PFSK-1 (cell line): Measurements from ENCODE around the gene DCUN1D1. TPM values are rescaled to one million over a fixed set of nuclear protein-coding genes. Genes with fewer than 3 reads are reported as not detected.

ENCODE experiments used
- FOXP2 ChIP-seq: optimal IDR thresholded peaks from 2 replicates; pipeline ENCODE3; 2011; ENCODE audit warnings: borderline replicate concordance, control low read depth, inconsistent platforms; ENCODE audit not compliant: insufficient read depth; ENCODE audit errors: extremely low read length, extremely low read depth
- POLR2AphosphoS5 ChIP-seq: IDR thresholded peaks from 2 replicates; pipeline ENCODE4 v1.6.1; 2012; ENCODE audit warnings: low read depth, mild to moderate bottlenecking, control low read depth, low read length, moderate library complexity
- SIN3A ChIP-seq: IDR thresholded peaks from 2 replicates; pipeline ENCODE4 v1.6.1; 2012; ENCODE audit warnings: mild to moderate bottlenecking, low read length, moderate library complexity, borderline replicate concordance; ENCODE audit not compliant: insufficient read depth
- TAF1 ChIP-seq: IDR thresholded peaks from 2 replicates; pipeline ENCODE4 v1.6.1; 2012; ENCODE audit warnings: low read length, control low read depth, borderline replicate concordance; ENCODE audit not compliant: insufficient read depth
- polyA plus RNA-seq: library from polyadenylated mRNA; unstranded; fragments of >200 nt; gene quantifications from one replicate; pipeline ENCODE4 v1.2.1, GENCODE V29; 2012; ENCODE audit warnings: low read depth, missing spikeins; ENCODE audit not compliant: insufficient read length
- TF ChIP-seq, protein P1 (sequence below), 2 experiments: IDR thresholded peaks; 2 replicates each; pipeline versions ENCODE4 v1.6.1 to v1.8.0; 2011 to 2012; ENCODE audit warnings: low read depth in 2 of 2, low read length in 2 of 2, control low read depth in 1 of 2, inconsistent platforms in 1 of 2, mild to moderate bottlenecking in 1 of 2, moderate library complexity in 1 of 2; ENCODE audit not compliant: insufficient read depth in 1 of 2

The DCUN1D1 gene
- polyA plus RNA-seq = 4.8 TPM

DNA sequence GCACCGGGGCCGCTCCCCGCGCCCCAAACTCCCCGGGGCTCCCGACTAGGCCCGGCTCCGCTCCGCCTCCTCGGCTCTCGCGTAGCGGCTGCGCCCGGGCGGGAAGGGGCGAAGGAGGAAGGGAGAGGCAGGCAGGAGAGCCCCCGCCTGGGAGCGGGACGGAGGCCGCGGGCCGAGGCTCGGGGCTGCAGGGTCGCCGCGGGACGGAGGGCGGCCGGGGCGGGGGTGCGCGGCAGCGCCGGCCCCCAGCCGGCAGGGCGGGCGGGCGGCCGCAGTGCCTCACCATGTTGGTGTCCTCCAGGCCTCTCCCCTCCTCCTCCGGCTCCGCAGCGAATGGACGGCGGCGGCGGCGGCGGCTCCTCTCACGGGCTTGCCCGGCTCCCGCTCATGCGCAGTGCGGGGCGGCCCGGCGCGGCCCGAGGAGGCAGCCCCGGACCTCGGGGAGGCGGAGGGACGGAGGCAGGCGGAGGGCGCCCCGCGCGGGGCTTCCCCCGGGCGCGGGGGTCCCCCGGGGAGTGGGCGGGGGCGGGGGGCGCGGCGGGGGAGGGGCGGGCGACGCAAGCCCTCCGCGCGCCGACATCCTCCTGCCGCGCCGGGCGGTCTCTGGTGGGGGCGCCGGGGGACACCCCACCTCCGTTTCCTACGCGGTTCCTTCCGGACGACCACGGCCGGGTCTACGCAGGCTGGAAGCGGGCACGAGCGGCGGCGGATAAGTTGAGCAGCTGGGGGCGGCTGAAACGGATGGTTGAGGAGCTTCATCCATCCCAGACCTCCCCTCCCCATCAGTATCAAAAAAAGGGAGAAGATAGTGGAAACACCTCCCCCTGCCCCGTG, at the start of gene DCUN1D1:
Gene DCUN1D1 (minus strand): TSS at position 335 of the 834 bp plus-strand sequence. CDS start 49 bp downstream, at position 286.
- TF ChIP-seq TAF1 (no peak), SIN3A (no peak), POLR2AphosphoS5 (no peak), FOXP2 (no peak)
- TF ChIP-seq, protein P1, sequence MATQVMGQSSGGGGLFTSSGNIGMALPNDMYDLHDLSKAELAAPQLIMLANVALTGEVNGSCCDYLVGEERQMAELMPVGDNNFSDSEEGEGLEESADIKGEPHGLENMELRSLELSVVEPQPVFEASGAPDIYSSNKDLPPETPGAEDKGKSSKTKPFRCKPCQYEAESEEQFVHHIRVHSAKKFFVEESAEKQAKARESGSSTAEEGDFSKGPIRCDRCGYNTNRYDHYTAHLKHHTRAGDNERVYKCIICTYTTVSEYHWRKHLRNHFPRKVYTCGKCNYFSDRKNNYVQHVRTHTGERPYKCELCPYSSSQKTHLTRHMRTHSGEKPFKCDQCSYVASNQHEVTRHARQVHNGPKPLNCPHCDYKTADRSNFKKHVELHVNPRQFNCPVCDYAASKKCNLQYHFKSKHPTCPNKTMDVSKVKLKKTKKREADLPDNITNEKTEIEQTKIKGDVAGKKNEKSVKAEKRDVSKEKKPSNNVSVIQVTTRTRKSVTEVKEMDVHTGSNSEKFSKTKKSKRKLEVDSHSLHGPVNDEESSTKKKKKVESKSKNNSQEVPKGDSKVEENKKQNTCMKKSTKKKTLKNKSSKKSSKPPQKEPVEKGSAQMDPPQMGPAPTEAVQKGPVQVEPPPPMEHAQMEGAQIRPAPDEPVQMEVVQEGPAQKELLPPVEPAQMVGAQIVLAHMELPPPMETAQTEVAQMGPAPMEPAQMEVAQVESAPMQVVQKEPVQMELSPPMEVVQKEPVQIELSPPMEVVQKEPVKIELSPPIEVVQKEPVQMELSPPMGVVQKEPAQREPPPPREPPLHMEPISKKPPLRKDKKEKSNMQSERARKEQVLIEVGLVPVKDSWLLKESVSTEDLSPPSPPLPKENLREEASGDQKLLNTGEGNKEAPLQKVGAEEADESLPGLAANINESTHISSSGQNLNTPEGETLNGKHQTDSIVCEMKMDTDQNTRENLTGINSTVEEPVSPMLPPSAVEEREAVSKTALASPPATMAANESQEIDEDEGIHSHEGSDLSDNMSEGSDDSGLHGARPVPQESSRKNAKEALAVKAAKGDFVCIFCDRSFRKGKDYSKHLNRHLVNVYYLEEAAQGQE (IDR thresholded peaks at IDR 0.05; ENCODE audit: insufficient read depth in 1 of 2, low read depth in 2 of 2, low read length in 2 of 2) = no peak

DNA sequence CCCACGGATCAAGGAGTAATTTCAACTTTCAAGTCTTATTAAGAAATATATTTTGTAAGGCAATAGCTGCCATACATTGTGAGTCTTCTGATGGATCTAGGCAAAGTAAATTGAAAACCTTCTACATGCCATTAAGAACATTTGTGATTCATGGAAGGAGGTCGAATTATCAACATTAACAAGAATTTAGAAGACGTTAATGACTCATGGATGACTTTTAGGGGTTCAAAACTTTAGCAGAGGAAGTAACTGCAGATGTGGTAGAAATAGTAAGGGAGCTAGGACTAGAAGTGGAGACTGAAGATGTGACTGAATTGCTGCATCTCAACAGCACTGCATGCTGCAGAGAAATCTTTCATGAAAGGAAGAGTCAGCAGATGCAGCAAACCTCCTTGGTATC, 48.1 kb upstream of the DCUN1D1 start:
- TF ChIP-seq FOXP2 (no peak), SIN3A (no peak), POLR2AphosphoS5 (no peak), TAF1 (no peak)
- TF ChIP-seq, protein P1 (IDR thresholded peaks at IDR 0.05; ENCODE audit: insufficient read depth in 1 of 2, low read depth in 2 of 2, low read length in 2 of 2) = no peak

DNA sequence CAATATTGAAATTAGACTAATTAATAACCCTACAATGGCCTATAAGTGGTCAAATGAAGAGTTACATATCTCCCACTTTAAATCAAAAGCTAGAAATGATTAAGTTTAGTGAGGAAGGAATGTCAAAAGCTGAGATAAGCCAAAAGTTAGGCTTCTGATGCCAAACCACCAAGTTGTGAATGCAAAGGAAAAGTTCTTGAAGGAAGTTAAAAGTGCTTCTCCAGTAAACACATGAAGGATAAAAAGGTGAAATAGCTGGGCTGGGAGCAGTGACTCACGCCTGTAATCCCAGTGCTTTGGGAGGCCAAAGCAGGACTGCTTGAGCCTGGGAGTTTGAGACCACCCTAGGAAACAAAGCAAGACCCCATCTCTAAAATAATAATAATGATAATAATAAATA, 46.9 kb upstream of the DCUN1D1 start:
- TF ChIP-seq SIN3A = no peak
- no peak for TF ChIP-seq POLR2AphosphoS5
- TF ChIP-seq, protein P1 (IDR thresholded peaks at IDR 0.05; ENCODE audit: insufficient read depth in 1 of 2, low read depth in 2 of 2, low read length in 2 of 2) = no peak
- TF ChIP-seq FOXP2 = no peak
- no peak for TF ChIP-seq TAF1

DNA sequence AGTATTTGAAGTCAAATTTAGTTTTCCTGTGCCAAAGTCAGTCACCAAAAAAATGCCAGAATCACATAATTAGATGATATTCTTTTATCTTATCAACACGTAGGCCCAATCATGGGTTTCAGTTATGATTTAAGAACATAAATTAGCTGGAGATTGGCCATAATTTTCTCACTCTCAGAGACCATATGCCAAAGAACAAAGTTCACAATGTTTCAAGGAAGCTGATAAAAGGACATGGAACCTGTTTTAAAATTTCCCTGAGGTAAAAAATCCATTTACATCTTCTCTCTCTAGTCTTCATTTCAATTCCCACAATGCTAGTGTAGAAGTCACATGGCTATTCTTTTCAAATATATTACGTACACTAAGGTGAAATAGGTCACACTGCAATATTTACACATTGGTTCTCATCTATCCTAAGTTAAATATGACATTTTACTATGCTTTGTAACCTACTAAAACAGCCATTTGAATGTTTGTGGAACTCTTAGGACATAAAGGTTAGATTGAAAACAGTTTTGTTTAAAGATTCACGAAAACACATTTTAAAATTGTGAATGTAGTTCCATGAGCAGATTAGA, 42.7 kb upstream of the DCUN1D1 start:
- no peak for TF ChIP-seq FOXP2
- TF ChIP-seq POLR2AphosphoS5 = no peak
- TF ChIP-seq, protein P1 (IDR thresholded peaks at IDR 0.05; ENCODE audit: insufficient read depth in 1 of 2, low read depth in 2 of 2, low read length in 2 of 2) = no peak
- no peak for TF ChIP-seq SIN3A
- no peak for TF ChIP-seq TAF1
